ENCODE results near the gene HCN4.

DNA sequence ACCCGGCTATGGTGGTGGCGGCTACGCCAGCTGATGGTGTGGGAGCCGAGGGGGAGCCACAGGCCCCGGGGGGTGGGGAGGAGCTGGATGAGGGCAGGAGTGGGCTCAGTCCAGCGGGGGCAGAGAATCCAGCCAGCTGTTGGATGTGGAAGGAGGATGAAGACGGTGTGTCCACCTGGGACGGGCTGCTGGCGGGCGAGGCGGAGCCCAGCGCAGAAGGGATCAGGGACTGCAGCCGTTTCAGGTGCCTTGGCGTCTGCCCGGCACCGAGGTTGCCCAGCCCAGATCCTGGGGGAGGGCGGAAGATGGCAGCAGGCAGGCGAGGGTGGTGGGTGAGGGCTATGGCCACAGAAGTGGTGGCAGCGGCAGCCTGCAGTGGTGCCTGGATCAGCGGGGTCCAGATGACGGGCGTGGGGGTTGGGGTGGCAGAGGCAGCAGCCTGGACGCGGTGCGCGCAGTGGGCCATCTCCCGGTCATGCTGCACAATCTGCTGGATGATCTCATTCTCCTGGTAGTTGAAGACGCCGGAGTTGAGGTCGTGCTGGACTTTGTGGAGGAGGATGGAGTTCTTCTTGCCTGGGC, 45.3 kb downstream of the HCN4 start:
- TF ChIP-seq, protein P1, sequence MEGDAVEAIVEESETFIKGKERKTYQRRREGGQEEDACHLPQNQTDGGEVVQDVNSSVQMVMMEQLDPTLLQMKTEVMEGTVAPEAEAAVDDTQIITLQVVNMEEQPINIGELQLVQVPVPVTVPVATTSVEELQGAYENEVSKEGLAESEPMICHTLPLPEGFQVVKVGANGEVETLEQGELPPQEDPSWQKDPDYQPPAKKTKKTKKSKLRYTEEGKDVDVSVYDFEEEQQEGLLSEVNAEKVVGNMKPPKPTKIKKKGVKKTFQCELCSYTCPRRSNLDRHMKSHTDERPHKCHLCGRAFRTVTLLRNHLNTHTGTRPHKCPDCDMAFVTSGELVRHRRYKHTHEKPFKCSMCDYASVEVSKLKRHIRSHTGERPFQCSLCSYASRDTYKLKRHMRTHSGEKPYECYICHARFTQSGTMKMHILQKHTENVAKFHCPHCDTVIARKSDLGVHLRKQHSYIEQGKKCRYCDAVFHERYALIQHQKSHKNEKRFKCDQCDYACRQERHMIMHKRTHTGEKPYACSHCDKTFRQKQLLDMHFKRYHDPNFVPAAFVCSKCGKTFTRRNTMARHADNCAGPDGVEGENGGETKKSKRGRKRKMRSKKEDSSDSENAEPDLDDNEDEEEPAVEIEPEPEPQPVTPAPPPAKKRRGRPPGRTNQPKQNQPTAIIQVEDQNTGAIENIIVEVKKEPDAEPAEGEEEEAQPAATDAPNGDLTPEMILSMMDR (IDR thresholded peaks at IDR 0.05), result no peak
- TF ChIP-seq EZH2 (IDR thresholded peaks at IDR 0.05), result no peak

Data from neural progenitor cell (in vitro differentiated cells).